ENCODE results near the gene PFN3.

GRCh38 chr5:177372034-177372896, 28.2 kb downstream of the PFN3 start:
- TF ChIP-seq CTCF (IDR thresholded peaks at IDR 0.05) (no peak), POLR2A (IDR thresholded peaks at IDR 0.05) (no peak), EP300 (IDR thresholded peaks at IDR 0.05) (no peak), POLR2AphosphoS5 (IDR thresholded peaks at IDR 0.05) (no peak)

Data from sigmoid colon (tissue), 4 donors.